ENCODE results near the gene POFUT2.

DNA sequence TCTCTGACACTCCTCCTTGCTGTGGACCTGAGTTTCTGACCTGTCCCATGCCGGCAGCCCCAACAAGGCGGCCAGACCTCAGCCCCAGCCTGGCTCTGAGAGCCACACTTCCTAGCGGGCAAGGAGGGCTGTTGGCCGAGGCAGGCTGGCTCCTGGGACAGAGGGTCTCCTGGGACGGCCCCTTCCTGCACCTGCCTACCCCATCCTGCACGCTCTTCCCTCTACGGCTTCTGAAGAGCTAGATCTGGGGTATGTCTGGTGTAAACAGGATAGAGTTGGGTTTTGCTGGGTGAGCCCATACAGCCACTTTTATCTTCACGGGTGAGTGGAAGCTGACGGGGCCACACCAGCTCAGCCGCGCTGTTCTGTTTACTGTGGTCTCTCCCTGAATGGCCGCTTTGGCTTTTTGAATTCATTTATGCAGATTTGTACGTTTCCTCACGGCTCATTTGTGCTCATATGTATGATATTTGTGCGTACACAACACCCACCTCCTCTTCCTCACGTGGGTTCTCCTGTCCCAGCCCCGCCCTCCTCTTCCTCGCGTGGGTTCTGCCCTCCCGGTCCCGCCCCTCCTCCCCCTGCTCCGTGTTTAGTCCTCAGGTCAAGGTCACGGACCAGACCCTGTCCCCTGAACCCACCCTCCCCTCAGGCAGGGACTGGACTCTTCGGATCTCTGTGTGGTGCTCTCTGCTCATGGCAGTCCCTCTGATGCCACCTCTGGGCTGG, 34.7 kb upstream of the POFUT2 start:
- TF ChIP-seq YY1 (IDR thresholded peaks at IDR 0.05; ENCODE audit: insufficient read depth, insufficient read length) (no peak), SUZ12 (IDR thresholded peaks at IDR 0.05; ENCODE audit: extremely low read depth, insufficient read depth, insufficient read length) (no peak)
